Testis (tissue), 3 donors: ENCODE data around the gene CCDC158. TPM values are rescaled to one million over a fixed set of nuclear protein-coding genes. Genes with fewer than 3 reads are reported as not detected.
"Not testable (repeated sequence)": the region's sequence is repeated elsewhere in the genome, so short reads cannot be mapped to it uniquely, and the experiment has no call there.

Experiments used
- DNase-seq: peaks from one replicate; pipeline ENCODE4 v3.0.0-alpha.2; 2019
- H3K27ac ChIP-seq, 2 donors: fragments of 200-600 bp; sonication (generic); one replicate each; pipeline ENCODE4 v1.5.1; 2019
- H3K27me3 ChIP-seq: fragments of 200-600 bp; sonication (generic); one replicate; pipeline ENCODE4 v1.5.1; 2019
- H3K36me3 ChIP-seq: fragments of 200-600 bp; sonication (generic); one replicate; pipeline ENCODE4 v1.5.1; 2017; ENCODE audit warnings: low read depth; ENCODE audit errors: missing control alignments
- H3K4me1 ChIP-seq: fragments of 200-600 bp; sonication (generic); one replicate; pipeline ENCODE4 v1.5.1; 2019
- H3K4me3 ChIP-seq, 2 donors: fragments of 200-600 bp; sonication (generic); one replicate each; pipeline ENCODE4 v1.5.1; 2017 to 2019
- H3K9me3 ChIP-seq: fragments of 200-600 bp; sonication (generic); one replicate; pipeline ENCODE4 v1.5.1; 2017
- CTCF ChIP-seq, 3 experiments: fragments of 450-650 bp in 2 of 3; fragments of 200-600 bp in 1 of 3; sonication (generic) in 1 of 3; IDR thresholded peaks; one replicate each; pipeline ENCODE4 v1.5.1; 2016 to 2019; ENCODE audit warnings: antibody characterized with exemption in 3 of 3, mild to moderate bottlenecking in 2 of 3, moderate library complexity in 1 of 3
- POLR2A ChIP-seq: fragments of 450-650 bp; IDR thresholded peaks from one replicate; pipeline ENCODE4 v1.6.1; 2017; ENCODE audit warnings: antibody characterized with exemption, mild to moderate bottlenecking, moderate library complexity
- WGBS, 2 donors: methylation state at CpG; one replicate each; pipeline ENCODE4 v1.1.5; 2018; 5-methylcytosine and 5-hydroxymethylcytosine counted together
- intact Hi-C: fragments of 100-400 bp; cut with DNase I; formaldehyde crosslinking; loops from one replicate; pipeline ENCODE4 v1.15.1; 2023; ENCODE audit warnings: low total_unique reads
- polyA plus RNA-seq: library from polyadenylated mRNA; stranded (reverse); fragments of 350-450 nt; fragmentation: Illumina TruSeq; extraction: RNeasy Lipid Tissue Mini Kit (QIAGEN cat#74804); gene quantifications from one replicate; pipeline ENCODE4 v1.2.3, GENCODE V29; 2014; ENCODE audit warnings: low read depth, low replicate concordance; ENCODE audit not compliant: insufficient read depth
- total RNA-seq, 2 donors: library from RNA; depleted of rRNA; stranded (reverse); fragments of >200 nt; gene quantifications; one replicate each; pipeline ENCODE4 v1.2.3, GENCODE V29; 2016

CCDC158 gene
- total and polyA plus RNA-seq, 3 donors from 2014 or later: 20.0 to 51.9 (median 39.2) TPM

GRCh38 chr4:76434901-76435527 lies 14.1 kb upstream of the CCDC158 start, which contains the start of gene SHROOM3:
Gene SHROOM3, plus strand, starts transcription at chr4:76435229. Its CDS starts 824 bp downstream, at chr4:76436053.
- TF ChIP-seq CTCF (IDR thresholded peaks at IDR 0.05): no peak
- TF ChIP-seq POLR2A: no peak
- H3K36me3 ChIP-seq: no peaks in the 10 kb centered on the region
- H3K4me3 ChIP-seq: no peak within 1 kb of the TSS

GRCh38 chr4:76430519-76431388 lies 9.8 kb upstream of the CCDC158 start:
- no peaks in the 10 kb centered on the region for H3K4me1 ChIP-seq
- H3K27ac ChIP-seq: no peak overlapping the region
- no peak for DNase-seq
- no peaks in the 10 kb centered on the region for H3K9me3 ChIP-seq
- no peaks in the 10 kb centered on the region for H3K27me3 ChIP-seq
- intact Hi-C loops: no loop called here
- 59 to 62% methylated on average over 15 of the region's 15 CpGs for WGBS, 2 donors
- TF ChIP-seq CTCF (IDR thresholded peaks at IDR 0.05): peak in 1 of 3 experiments; percentile 53
- TF ChIP-seq POLR2A: no peak
- no peaks in the 10 kb centered on the region for H3K36me3 ChIP-seq
- H3K4me3 ChIP-seq: no peak overlapping the region

More at GRCh38 chr4:76434901-76435527, 14.1 kb upstream of the CCDC158 start, which contains the start of gene SHROOM3:
- WGBS, 2 donors: 34 to 43% methylated on average over 9 of the region's 9 CpGs
- Histone ChIP-seq H3K9me3 (no peaks in the 10 kb centered on the region), H3K27ac (no peak within 1 kb of the TSS), H3K4me1 (no peaks in the 10 kb centered on the region), H3K27me3 (no peaks in the 10 kb centered on the region)
- DNase-seq: no peak
- intact Hi-C loops: no loop called here

GRCh38 chr4:76429636-76430035 lies 8.7 kb upstream of the CCDC158 start:
- H3K9me3 ChIP-seq: no peaks in the 10 kb centered on the region
- no peak overlapping the region for H3K4me3 ChIP-seq
- H3K36me3 ChIP-seq: no peaks in the 10 kb centered on the region
- intact Hi-C loops: no loop called here
- TF ChIP-seq CTCF (IDR thresholded peaks at IDR 0.05) (no peak), POLR2A (no peak)
- H3K4me1 ChIP-seq: no peaks in the 10 kb centered on the region
- H3K27ac ChIP-seq: no peak overlapping the region
- DNase-seq: no peak
- no peaks in the 10 kb centered on the region for H3K27me3 ChIP-seq
- 93 to 97% methylated on average over 1 of the region's 1 CpG for WGBS, 2 donors

- Histone ChIP-seq H3K4me1 (no peaks in the 10 kb centered on the region), H3K36me3 (no peaks in the 10 kb centered on the region), H3K27ac (no peak overlapping the region), H3K4me3 (no peak overlapping the region), H3K9me3 (no peaks in the 10 kb centered on the region), H3K27me3 (no peaks in the 10 kb centered on the region)
- no peak for DNase-seq
- intact Hi-C loops: no loop called here
- WGBS, 2 donors: 62 to 63% methylated on average over 2 of the region's 2 CpGs
- no peak for TF ChIP-seq POLR2A
- TF ChIP-seq CTCF (IDR thresholded peaks at IDR 0.05): no peak
Measured at GRCh38 chr4:76426272-76426671, 5.3 kb upstream of the CCDC158 start.

- H3K27me3 ChIP-seq, H3K4me1 ChIP-seq, DNase-seq, H3K9me3 ChIP-seq, intact Hi-C loops, H3K36me3 ChIP-seq, H3K27ac ChIP-seq: not testable (repeated sequence)
- peak overlapping the region; percentile 24 to 49 for H3K4me3 ChIP-seq
- WGBS, 2 donors: 81 to 84% methylated on average over 4 to 26 of the region's 27 CpGs
Measured at GRCh38 chr4:76423159-76423558, 2.2 kb upstream of the CCDC158 start.
